ENCODE results near the gene PTPRN2. TPM values are rescaled to one million over a fixed set of nuclear protein-coding genes. Genes with fewer than 3 reads are reported as not detected.
A peak's percentile ranks its signal among the peaks of the same experiment; 100 is the strongest.

The PTPRN2 gene
- total and polyA plus RNA-seq, 9 of the 15 experiments (the other 6 are each of a cell fraction or from before 2014, with no cell fraction given) = not detected

GRCh38 chr7:157508477-157508881 is 1079.1 kb downstream of the PTPRN2 start:
- in situ Hi-C loops (cut with MboI) = no loop called here
- DNase-seq (ENCODE audit: extremely low read depth in 1 of 4, low spot score in 3 of 4) (no peak), FAIRE-seq (no peak), ATAC-seq (no peak)
- no peak overlapping the region for H3K4me3 ChIP-seq
- peaks cover 0 to 4% of the 10 kb centered on the region in 2 experiments; a peak in 1 of 5 replicates for H3K4me1 ChIP-seq (replicated peaks in 1 of 2; ENCODE audit: control insufficient read depth in 2 of 2, insufficient read depth in 2 of 2, low read length in 2 of 2)
- H3K36me3 ChIP-seq (ENCODE audit: control insufficient read depth, insufficient read depth, low read length) = no peaks in the 10 kb centered on the region
- no peaks in the 10 kb centered on the region for H3K79me2 ChIP-seq (ENCODE audit: control insufficient read depth, insufficient read depth, low read length)
- BruUV-seq (replicated peaks) = no TSS peak
- H3K9me3 ChIP-seq (replicated peaks; ENCODE audit: control insufficient read depth, insufficient read depth, low read depth, low read length) = no peaks in the 10 kb centered on the region
- H3K9me1 ChIP-seq (ENCODE audit: control insufficient read depth, insufficient read depth, low read length) = no peaks in the 10 kb centered on the region
- CTCF ChIA-PET (ENCODE audit: low intra/inter-chr PET ratio) = no interaction called here
- H3K9ac ChIP-seq (ENCODE audit: insufficient read depth in 1 of 2, low read depth in 2 of 2, low read length in 2 of 2) = 0 out of 4 replicates have a peak overlapping the region, but pooled peaks of 1 of the 2 experiments have one; percentile 20
- no peak overlapping the region for H2AFZ ChIP-seq (ENCODE audit: low read depth, low read length)
- 1% methylated on average over 11 of the region's 11 CpGs for WGBS (ENCODE audit: insufficient coverage, low coverage, missing lambda C conversion rate)
- no peak overlapping the region for H3K4me2 ChIP-seq (ENCODE audit: insufficient read depth, low read length)
- H4K20me1 ChIP-seq (replicated peaks; ENCODE audit: control insufficient read depth, insufficient read depth, low read length) = no peaks in the 10 kb centered on the region
- H3K27ac ChIP-seq (ENCODE audit: extremely low read depth, low read depth, low read length) = no peak overlapping the region
- intact Hi-C loops (cut with micrococcal nuclease) = no loop called here
- peaks cover 5 to 25% of the 10 kb centered on the region in 2 experiments; a peak in 4 of 5 replicates for H3K27me3 ChIP-seq (ENCODE audit: control insufficient read depth in 2 of 2, insufficient read depth in 2 of 2, low read length in 2 of 2)
- POLR2A ChIA-PET = no interaction called here
- TF ChIP-seq ZBTB1 (CRISPR knock-in tag; IDR thresholded peaks at IDR 0.05; ENCODE audit: borderline replicate concordance, low read depth) (no peak), HES1 (IDR thresholded peaks at IDR 0.05; ENCODE audit: low read depth) (no peak), HOXB6 (CRISPR knock-in tag; IDR thresholded peaks at IDR 0.05; ENCODE audit: borderline replicate concordance) (no peak), TEAD2 (tag; IDR thresholded peaks at IDR 0.05) (no peak), NEUROD1 (IDR thresholded peaks at IDR 0.05; ENCODE audit: borderline replicate concordance, low read depth, low read length, partially characterized antibody) (no peak), BDP1 (IDR thresholded peaks at IDR 0.05; ENCODE audit: insufficient read depth, insufficient read length) (no peak), HNRNPL (IDR thresholded peaks at IDR 0.05; ENCODE audit: low read depth, low read length) (no peak), POLR2A (conservative IDR thresholded peaks at IDR 0.05) (no peak), ZNF707 (CRISPR knock-in tag; conservative IDR thresholded peaks at IDR 0.05) (no peak)
- TF ChIP-seq, protein P1, sequence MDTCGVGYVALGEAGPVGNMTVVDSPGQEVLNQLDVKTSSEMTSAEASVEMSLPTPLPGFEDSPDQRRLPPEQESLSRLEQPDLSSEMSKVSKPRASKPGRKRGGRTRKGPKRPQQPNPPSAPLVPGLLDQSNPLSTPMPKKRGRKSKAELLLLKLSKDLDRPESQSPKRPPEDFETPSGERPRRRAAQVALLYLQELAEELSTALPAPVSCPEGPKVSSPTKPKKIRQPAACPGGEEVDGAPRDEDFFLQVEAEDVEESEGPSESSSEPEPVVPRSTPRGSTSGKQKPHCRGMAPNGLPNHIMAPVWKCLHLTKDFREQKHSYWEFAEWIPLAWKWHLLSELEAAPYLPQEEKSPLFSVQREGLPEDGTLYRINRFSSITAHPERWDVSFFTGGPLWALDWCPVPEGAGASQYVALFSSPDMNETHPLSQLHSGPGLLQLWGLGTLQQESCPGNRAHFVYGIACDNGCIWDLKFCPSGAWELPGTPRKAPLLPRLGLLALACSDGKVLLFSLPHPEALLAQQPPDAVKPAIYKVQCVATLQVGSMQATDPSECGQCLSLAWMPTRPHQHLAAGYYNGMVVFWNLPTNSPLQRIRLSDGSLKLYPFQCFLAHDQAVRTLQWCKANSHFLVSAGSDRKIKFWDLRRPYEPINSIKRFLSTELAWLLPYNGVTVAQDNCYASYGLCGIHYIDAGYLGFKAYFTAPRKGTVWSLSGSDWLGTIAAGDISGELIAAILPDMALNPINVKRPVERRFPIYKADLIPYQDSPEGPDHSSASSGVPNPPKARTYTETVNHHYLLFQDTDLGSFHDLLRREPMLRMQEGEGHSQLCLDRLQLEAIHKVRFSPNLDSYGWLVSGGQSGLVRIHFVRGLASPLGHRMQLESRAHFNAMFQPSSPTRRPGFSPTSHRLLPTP (IDR thresholded peaks at IDR 0.05; ENCODE audit: borderline replicate concordance, extremely low read depth, insufficient read length) = no peak
